ENCODE data around the gene KIF5B. TPM values are rescaled to one million over a fixed set of nuclear protein-coding genes. Genes with fewer than 3 reads are reported as not detected.
"Not testable (repeated sequence)": the region's sequence is repeated elsewhere in the genome, so short reads cannot be mapped to it uniquely, and the experiment has no call there.

KIF5B gene
- total RNA-seq, 1 donor from 2014 or later: 92.9 TPM

DNA sequence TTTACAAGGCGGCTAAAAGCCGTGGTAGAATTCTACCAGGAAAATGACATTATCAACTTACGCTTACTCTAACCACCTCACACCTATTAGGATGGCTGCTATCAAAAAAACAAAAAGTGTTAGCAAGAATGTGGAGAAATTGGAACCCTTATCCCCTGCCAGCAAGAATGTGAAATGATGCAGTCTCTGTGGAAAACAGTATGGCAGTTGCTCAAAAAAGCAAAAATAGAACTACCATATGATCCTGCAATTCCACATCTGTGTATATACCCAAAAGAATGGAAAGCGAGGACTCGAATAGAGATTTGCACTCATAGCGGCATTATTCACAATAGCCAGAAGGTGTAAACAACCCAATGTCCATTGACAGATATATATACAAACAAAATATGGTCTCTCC lies 61.3 kb downstream of the KIF5B start:
- H3K4me1 ChIP-seq: no peaks in the 10 kb centered on the region
- H3K4me3 ChIP-seq: no peak overlapping the region
- ATAC-seq: no peak
- DNase-seq: no peak
- intact Hi-C loops (cut with DNase I): no loop called here
- H3K27me3 ChIP-seq (ENCODE audit: low read depth): no peaks in the 10 kb centered on the region
- no peaks in the 10 kb centered on the region for H3K9me3 ChIP-seq
- H3K27ac ChIP-seq: no peak overlapping the region
- TF ChIP-seq, protein P1, sequence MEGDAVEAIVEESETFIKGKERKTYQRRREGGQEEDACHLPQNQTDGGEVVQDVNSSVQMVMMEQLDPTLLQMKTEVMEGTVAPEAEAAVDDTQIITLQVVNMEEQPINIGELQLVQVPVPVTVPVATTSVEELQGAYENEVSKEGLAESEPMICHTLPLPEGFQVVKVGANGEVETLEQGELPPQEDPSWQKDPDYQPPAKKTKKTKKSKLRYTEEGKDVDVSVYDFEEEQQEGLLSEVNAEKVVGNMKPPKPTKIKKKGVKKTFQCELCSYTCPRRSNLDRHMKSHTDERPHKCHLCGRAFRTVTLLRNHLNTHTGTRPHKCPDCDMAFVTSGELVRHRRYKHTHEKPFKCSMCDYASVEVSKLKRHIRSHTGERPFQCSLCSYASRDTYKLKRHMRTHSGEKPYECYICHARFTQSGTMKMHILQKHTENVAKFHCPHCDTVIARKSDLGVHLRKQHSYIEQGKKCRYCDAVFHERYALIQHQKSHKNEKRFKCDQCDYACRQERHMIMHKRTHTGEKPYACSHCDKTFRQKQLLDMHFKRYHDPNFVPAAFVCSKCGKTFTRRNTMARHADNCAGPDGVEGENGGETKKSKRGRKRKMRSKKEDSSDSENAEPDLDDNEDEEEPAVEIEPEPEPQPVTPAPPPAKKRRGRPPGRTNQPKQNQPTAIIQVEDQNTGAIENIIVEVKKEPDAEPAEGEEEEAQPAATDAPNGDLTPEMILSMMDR (IDR thresholded peaks at IDR 0.05): no peak
- no peaks in the 10 kb centered on the region for H3K36me3 ChIP-seq

DNA sequence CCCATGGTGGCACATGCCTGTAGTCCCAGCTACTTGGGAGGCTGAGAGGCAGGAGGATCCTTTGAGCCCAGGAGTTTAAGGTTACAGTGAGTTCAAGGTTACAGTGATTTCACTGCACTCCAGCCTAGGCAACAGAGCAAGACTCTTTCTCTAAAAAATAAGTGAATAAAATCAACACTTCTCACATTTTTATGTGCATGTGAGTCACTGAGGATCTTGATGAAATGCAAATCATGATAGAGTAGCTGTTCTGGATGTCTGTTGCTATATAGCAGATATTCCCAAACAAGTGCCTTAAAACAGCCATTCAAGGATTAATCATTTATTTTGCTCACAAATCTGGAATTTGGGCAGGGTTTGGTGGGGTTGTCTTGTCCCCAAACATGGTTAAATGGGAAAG lies 65.3 kb downstream of the KIF5B start:
- Histone ChIP-seq H3K36me3 (no peaks in the 10 kb centered on the region), H3K27me3 (ENCODE audit: low read depth) (no peaks in the 10 kb centered on the region), H3K9me3 (no peaks in the 10 kb centered on the region), H3K27ac (no peak overlapping the region), H3K4me3 (no peak overlapping the region), H3K4me1 (no peaks in the 10 kb centered on the region)
- ATAC-seq (no peak), DNase-seq (no peak)
- TF ChIP-seq, protein P1 (IDR thresholded peaks at IDR 0.05): no peak
- intact Hi-C loops (cut with DNase I): no loop called here

DNA sequence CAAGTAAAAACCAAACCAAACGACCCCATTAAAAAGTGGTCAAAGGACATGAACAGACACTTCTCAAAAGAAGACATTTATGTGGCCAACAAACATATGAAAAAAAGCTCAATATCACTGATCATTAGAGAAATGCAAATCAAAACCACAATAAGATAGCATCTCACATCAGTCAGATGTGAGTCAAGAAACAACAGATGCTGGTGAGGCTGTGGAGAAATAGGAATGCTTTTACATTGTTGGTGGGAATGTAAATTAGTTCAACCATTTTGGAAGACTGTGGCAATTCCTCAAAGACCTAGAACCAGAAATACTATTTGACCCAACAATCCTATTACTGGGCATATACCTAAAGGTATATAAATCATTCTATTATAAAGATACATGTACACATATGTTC lies 68.4 kb downstream of the KIF5B start:
- DNase-seq; H3K36me3 ChIP-seq; H3K27me3 ChIP-seq (ENCODE audit: low read depth); intact Hi-C loops (cut with DNase I); H3K4me3 ChIP-seq; ATAC-seq; H3K27ac ChIP-seq; H3K4me1 ChIP-seq; H3K9me3 ChIP-seq: not testable (repeated sequence)

DNA sequence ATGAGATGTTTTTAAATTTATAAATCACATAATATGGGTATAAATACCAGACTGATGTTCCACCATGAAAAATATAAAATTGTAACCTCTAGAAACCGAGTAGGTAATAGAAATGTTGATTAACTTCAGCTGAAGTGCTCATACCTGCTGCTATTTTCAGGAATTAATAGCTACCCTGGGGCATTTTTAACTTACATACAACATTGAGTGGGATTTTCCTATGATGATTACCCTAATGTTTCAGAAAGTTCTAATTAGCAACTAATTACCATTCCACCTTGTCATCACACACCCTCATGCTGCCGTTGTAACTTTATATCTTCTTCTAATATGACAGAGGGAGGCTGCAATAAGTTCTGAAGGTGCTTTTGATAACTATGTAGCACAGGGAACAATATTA lies 74.1 kb downstream of the KIF5B start:
- Histone ChIP-seq H3K36me3 (no peaks in the 10 kb centered on the region), H3K4me1 (peaks cover 13% of the 10 kb centered on the region), H3K4me3 (no peak overlapping the region), H3K27me3 (ENCODE audit: low read depth) (no peaks in the 10 kb centered on the region), H3K9me3 (no peaks in the 10 kb centered on the region), H3K27ac (no peak overlapping the region)
- intact Hi-C loops (cut with DNase I): no loop called here
- ATAC-seq: no peak
- DNase-seq: no peak
- TF ChIP-seq, protein P1 (IDR thresholded peaks at IDR 0.05): no peak

DNA sequence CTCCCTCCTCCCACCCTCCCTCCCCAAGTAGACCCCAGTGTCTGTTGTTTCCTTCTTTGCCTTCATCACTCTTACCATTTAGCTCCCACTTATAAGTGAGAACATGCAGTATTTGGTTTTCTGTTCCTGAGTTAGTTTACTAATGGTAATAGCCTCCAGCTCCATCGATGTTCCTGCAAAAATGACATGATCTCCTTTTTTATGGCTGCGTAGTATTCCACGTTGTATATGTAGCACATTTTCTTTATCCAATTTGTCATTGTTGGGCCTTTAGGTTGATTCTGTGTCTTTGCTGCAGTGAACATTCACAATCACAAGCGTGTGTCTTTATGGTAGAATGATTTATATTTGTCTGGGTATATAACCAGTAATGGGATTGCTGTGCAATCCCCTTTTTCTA lies 75.8 kb downstream of the KIF5B start:
- no peaks in the 10 kb centered on the region for H3K27me3 ChIP-seq (ENCODE audit: low read depth)
- H3K27ac ChIP-seq: no peak overlapping the region
- no peaks in the 10 kb centered on the region for H3K9me3 ChIP-seq
- intact Hi-C loops (cut with DNase I): no loop called here
- TF ChIP-seq, protein P1 (IDR thresholded peaks at IDR 0.05): no peak
- no peaks in the 10 kb centered on the region for H3K36me3 ChIP-seq
- ATAC-seq (no peak), DNase-seq (no peak)
- H3K4me3 ChIP-seq: no peak overlapping the region
- H3K4me1 ChIP-seq: peaks cover 16% of the 10 kb centered on the region

DNA sequence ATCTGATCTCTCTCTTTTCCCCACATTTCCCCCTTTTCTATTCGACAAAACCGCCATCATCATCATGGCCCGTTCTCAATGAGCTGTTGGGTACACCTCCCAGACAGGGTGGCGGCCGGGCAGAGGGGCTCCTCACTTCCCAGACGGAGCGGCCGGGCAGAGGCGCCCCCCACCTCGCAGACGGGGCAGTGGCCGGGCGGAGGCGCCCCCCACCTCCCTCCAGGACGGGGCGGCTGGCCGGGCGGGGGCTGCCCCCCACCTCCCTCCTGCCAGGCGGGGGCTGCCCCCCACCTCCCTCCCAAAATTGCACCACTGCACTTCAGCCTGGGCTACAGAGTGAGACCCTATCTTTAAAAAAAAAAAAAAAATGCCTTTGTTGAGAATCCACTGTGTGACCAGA lies 77.2 kb downstream of the KIF5B start:
- H3K27ac ChIP-seq; H3K36me3 ChIP-seq; DNase-seq; H3K9me3 ChIP-seq; intact Hi-C loops (cut with DNase I); ATAC-seq; H3K4me3 ChIP-seq; H3K27me3 ChIP-seq (ENCODE audit: low read depth): not testable (repeated sequence)
- peaks cover 16% of the 10 kb centered on the region for H3K4me1 ChIP-seq

DNA sequence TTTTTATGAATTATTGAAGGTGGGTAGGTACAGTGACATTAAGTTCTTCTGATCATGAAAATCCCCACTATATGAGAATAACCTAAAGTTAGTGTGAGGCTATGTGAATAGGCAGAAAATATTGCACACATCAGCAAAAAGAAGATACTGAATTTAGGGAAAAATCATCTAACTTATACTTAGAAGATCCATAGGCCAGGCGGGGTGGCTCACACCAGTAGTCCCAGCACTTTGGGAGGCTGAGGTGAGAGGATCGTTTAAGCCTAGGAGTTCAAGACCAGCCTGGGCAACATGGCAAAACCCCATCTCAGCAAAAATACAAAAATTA lies 78.1 kb downstream of the KIF5B start:
- H3K9me3 ChIP-seq: no peaks in the 10 kb centered on the region
- no peak for DNase-seq
- H3K4me3 ChIP-seq: no peak overlapping the region
- H3K36me3 ChIP-seq: no peaks in the 10 kb centered on the region
- no peak for ATAC-seq
- H3K27me3 ChIP-seq (ENCODE audit: low read depth): no peaks in the 10 kb centered on the region
- peak overlapping the region; percentile 28 for H3K27ac ChIP-seq
- TF ChIP-seq, protein P1 (IDR thresholded peaks at IDR 0.05): no peak
- intact Hi-C loops (cut with DNase I): no loop called here
- peaks cover 16% of the 10 kb centered on the region for H3K4me1 ChIP-seq

Measured in lower lobe of right lung (tissue), 2 donors.